A549 (cell line): ENCODE measurements around the gene DOCK11.

ENCODE experiments used
- CHD2 ChIP-seq: fragments of 150-350 bp; IDR thresholded peaks from 2 replicates; pipeline ENCODE4 v1.6.1; 2014; ENCODE audit warnings: low read length; ENCODE audit not compliant: partially characterized antibody
- CHD4 ChIP-seq: fragments of 200-600 bp; sonication (generic); IDR thresholded peaks from 2 replicates; pipeline ENCODE4 v1.6.1; 2016; ENCODE audit warnings: antibody characterized with exemption, mild to moderate bottlenecking, borderline replicate concordance
- CTCF ChIP-seq: fragments of >200 bp; sonication (Bioruptor Twin); formaldehyde crosslinking; IDR thresholded peaks from 3 replicates; pipeline ENCODE4 v1.5.1; 2016
- HDAC2 ChIP-seq: fragments of 200-600 bp; sonication (generic); IDR thresholded peaks from 2 replicates; pipeline ENCODE4 v1.6.1; 2016
- JUN ChIP-seq, 2 experiments: fragments of >200 bp; sonication (Bioruptor Twin); formaldehyde crosslinking; IDR thresholded peaks; 2 replicates in 1 of 2; 3 replicates in 1 of 2; pipeline ENCODE4 v1.6.1; 2016 to 2017
- NPAS2 ChIP-seq: fragments of 250-450 bp; sonication (Bioruptor Pico); IDR thresholded peaks from 2 replicates; pipeline ENCODE4 v1.8.0; 2022; ENCODE audit warnings: mild to moderate bottlenecking, moderate library complexity, borderline replicate concordance
- POLR2A ChIP-seq: IDR thresholded peaks from 2 replicates; pipeline ENCODE4 v1.6.1; 2012; ENCODE audit warnings: mild to moderate bottlenecking, low read length
- RCOR1 ChIP-seq: fragments of 150-350 bp; IDR thresholded peaks from 2 replicates; pipeline ENCODE4 v1.6.1; 2014; ENCODE audit warnings: antibody characterized with exemption, low read length, low read depth
- RFX5 ChIP-seq: fragments of 450-650 bp; IDR thresholded peaks from 2 replicates; pipeline ENCODE4 v1.7.1; 2014; ENCODE audit warnings: antibody characterized with exemption, mild to moderate bottlenecking, moderate library complexity

- TF ChIP-seq POLR2A: no peak
- no peak for TF ChIP-seq CHD4
- no peak for TF ChIP-seq RCOR1
- TF ChIP-seq CHD2: no peak
- TF ChIP-seq CTCF: no peak
- TF ChIP-seq RFX5: no peak
- no peak for TF ChIP-seq NPAS2
- no peak for TF ChIP-seq JUN (IDR thresholded peaks at IDR 0.05)
- TF ChIP-seq HDAC2: no peak
These were observed 1.8 kb upstream of the DOCK11 start for GRCh38 chrX:118493653-118494297.
